ENCODE measurements around the gene BEGAIN.

GRCh38 chr14:100543471-100544455 is 43.5 kb downstream of the BEGAIN start:
- TF ChIP-seq POLR2A (IDR thresholded peaks at IDR 0.05) (no peak), CTCF (IDR thresholded peaks at IDR 0.05) (no peak)

Data from esophagus squamous epithelium (tissue), 4 donors.